ENCODE results near the gene ZC3H14. TPM values are rescaled to one million over a fixed set of nuclear protein-coding genes. Genes with fewer than 3 reads are reported as not detected.
A peak's percentile ranks its signal among the peaks of the same experiment; 100 is the strongest.

ZC3H14 gene
- total RNA-seq, 1 experiment from 2014 or later = 68.6 TPM

- DNase-seq (ENCODE audit: low spot score) = peak; percentile 71
Observed at GRCh38 chr14:88551094-88551870, 11.6 kb upstream of the ZC3H14 start.

- DNase-seq (ENCODE audit: low spot score) = no peak
Observed at GRCh38 chr14:88551980-88552431, 10.8 kb upstream of the ZC3H14 start.

GRCh38 chr14:88552876-88553275 is 10.0 kb upstream of the ZC3H14 start:
- DNase-seq (ENCODE audit: low spot score) = no peak

- DNase-seq (ENCODE audit: low spot score) = no peak
Observed at GRCh38 chr14:88553886-88554456, 8.9 kb upstream of the ZC3H14 start.

GRCh38 chr14:88554457-88555286 is 8.2 kb upstream of the ZC3H14 start, which contains the start of gene PTPN21:
TSS of gene PTPN21 (minus strand) at chr14:88555007. CDS start at chr14:88550417, 4,590 bp downstream.
- peak; percentile 44 for DNase-seq (ENCODE audit: low spot score)

GRCh38 chr14:88556581-88556980 is 6.3 kb upstream of the ZC3H14 start:
- no peak for DNase-seq (ENCODE audit: low spot score)

GRCh38 chr14:88559852-88560251 is 3.0 kb upstream of the ZC3H14 start:
- DNase-seq (ENCODE audit: low spot score) = peak; percentile 50

- no peak for DNase-seq (ENCODE audit: low spot score)
Observed at GRCh38 chr14:88562532-88562830, 356 bp upstream of the ZC3H14 start.

GRCh38 chr14:88563845-88564244 is 1.0 kb downstream of the ZC3H14 start:
- no peak for DNase-seq (ENCODE audit: low spot score)

GRCh38 chr14:88565427-88565826 is 2.6 kb downstream of the ZC3H14 start:
- DNase-seq (ENCODE audit: low spot score) = no peak

GRCh38 chr14:88568196-88568595 is 5.4 kb downstream of the ZC3H14 start:
- no peak for DNase-seq (ENCODE audit: low spot score)

- no peak for DNase-seq (ENCODE audit: low spot score)
Observed at GRCh38 chr14:88572117-88572516, 9.3 kb downstream of the ZC3H14 start.

- DNase-seq (ENCODE audit: low spot score) = no peak
Observed at GRCh38 chr14:88576222-88576621, 13.4 kb downstream of the ZC3H14 start.

- DNase-seq (ENCODE audit: low spot score) = no peak
Observed at GRCh38 chr14:88584451-88584850, 21.6 kb downstream of the ZC3H14 start.

- no peak for DNase-seq (ENCODE audit: low spot score)
Observed at GRCh38 chr14:88588081-88588480, 25.2 kb downstream of the ZC3H14 start.

- no peak for DNase-seq (ENCODE audit: low spot score)
Observed at GRCh38 chr14:88590173-88590572, 27.3 kb downstream of the ZC3H14 start.

GRCh38 chr14:88592031-88592430 is 29.2 kb downstream of the ZC3H14 start:
- no peak for DNase-seq (ENCODE audit: low spot score)

GRCh38 chr14:88597038-88597437 is 34.2 kb downstream of the ZC3H14 start:
- no peak for DNase-seq (ENCODE audit: low spot score)

GRCh38 chr14:88597601-88598000 is 34.8 kb downstream of the ZC3H14 start:
- no peak for DNase-seq (ENCODE audit: low spot score)

- DNase-seq (ENCODE audit: low spot score) = no peak
Observed at GRCh38 chr14:88598097-88598675, 35.3 kb downstream of the ZC3H14 start.

- DNase-seq (ENCODE audit: low spot score) = no peak
Observed at GRCh38 chr14:88599326-88599725, 36.5 kb downstream of the ZC3H14 start.

- no peak for DNase-seq (ENCODE audit: low spot score)
Observed at GRCh38 chr14:88599761-88600439, 37.1 kb downstream of the ZC3H14 start.

Measured in H4 (cell line).